Measurements from ENCODE around the gene SOX18.

The SOX18 gene

GRCh38 chr20:64068386-64069208 is 19.2 kb upstream of the SOX18 start:
- ATAC-seq: no peak
- TF ChIP-seq TSHZ2 (CRISPR knock-in tag; IDR thresholded peaks at IDR 0.05) (no peak), GLIS3 (CRISPR knock-in tag; IDR thresholded peaks at IDR 0.05) (no peak), CSRNP3 (CRISPR knock-in tag; IDR thresholded peaks at IDR 0.05) (no peak), ISL1 (CRISPR knock-in tag; IDR thresholded peaks at IDR 0.05) (no peak), ARNTL (CRISPR knock-in tag; IDR thresholded peaks at IDR 0.05; ENCODE audit: borderline replicate concordance, low read depth) (no peak), ESRRG (CRISPR knock-in tag; IDR thresholded peaks at IDR 0.05) (no peak), ZFP30 (CRISPR knock-in tag; IDR thresholded peaks at IDR 0.05) (no peak), TOX (CRISPR knock-in tag; IDR thresholded peaks at IDR 0.05; ENCODE audit: borderline replicate concordance) (no peak), ZFP3 (CRISPR knock-in tag; IDR thresholded peaks at IDR 0.05) (no peak), RARB (CRISPR knock-in tag; IDR thresholded peaks at IDR 0.05) (no peak), PPARA (CRISPR knock-in tag; IDR thresholded peaks at IDR 0.05; ENCODE audit: borderline replicate concordance) (no peak), POU6F1 (CRISPR knock-in tag; IDR thresholded peaks at IDR 0.05; ENCODE audit: borderline replicate concordance, low read depth) (no peak), BACH2 (CRISPR knock-in tag; IDR thresholded peaks at IDR 0.05; ENCODE audit: borderline replicate concordance) (no peak), CREB5 (CRISPR knock-in tag; IDR thresholded peaks at IDR 0.05; ENCODE audit: low read depth) (no peak)

- TF ChIP-seq PATZ1 (CRISPR knock-in tag; IDR thresholded peaks at IDR 0.05; ENCODE audit: borderline replicate concordance) (no peak), RARB (CRISPR knock-in tag; IDR thresholded peaks at IDR 0.05) (no peak), ESRRG (CRISPR knock-in tag; IDR thresholded peaks at IDR 0.05) (no peak), POU6F1 (CRISPR knock-in tag; IDR thresholded peaks at IDR 0.05; ENCODE audit: borderline replicate concordance, low read depth) (no peak), TSHZ2 (CRISPR knock-in tag; IDR thresholded peaks at IDR 0.05) (no peak)
- no peak for ATAC-seq
Measured at GRCh38 chr20:64067733-64068307, 18.4 kb upstream of the SOX18 start.
